HepG2 (cell line): Measurements from ENCODE around the gene GCLC. TPM values are rescaled to one million over a fixed set of nuclear protein-coding genes. Genes with fewer than 3 reads are reported as not detected.

Source experiments
- ATAC-seq: fragments of 200-7000 bp; cut with Tn5 transposase; 3 replicates; pipeline ENCODE4 v1.9.1; 2020; ENCODE audit warnings: mild to moderate bottlenecking, moderate library complexity
- BruUV-seq: library from RNA; stranded (reverse); fragments of 400-500 nt; replicated peaks from 2 replicates; lab custom pipeline; 2021; lab: Mats Ljungman, UMichigan
- CTCF ChIA-PET: fragments of 300-600 bp; formaldehyde crosslinking; extraction: SDS; loops from one replicate; lab custom pipeline; 2021; ENCODE audit warnings: low total read pairs, inconsistent platforms, low intra/inter-chr PET ratio; lab: Yijun Ruan, JAX
- POLR2A ChIA-PET: fragments of 350-600 bp; sonication (Branson Sonifier 250); formaldehyde crosslinking; loops from one replicate; lab custom pipeline; 2020; ENCODE audit warnings: antibody characterized with exemption, inconsistent platforms; lab: Yijun Ruan, JAX
- DNase-seq: peaks from one replicate; pipeline ENCODE4 v3.0.0-alpha.2; 2015; ENCODE audit warnings: low spot score
- FAIRE-seq: peaks from 3 replicates; lab custom pipeline; 2011; peaks lifted over from hg19 to GRCh38; lab: Jason Lieb, UNC
- H2AFZ ChIP-seq: one replicate; pipeline ENCODE4 v1.6.1; 2011; ENCODE audit warnings: low read length, inconsistent platforms
- H3K27ac ChIP-seq: fragments of 300-600 bp; 3 replicates; pipeline ENCODE4 v1.8.0; 2011; ENCODE audit warnings: mixed run types, mild to moderate bottlenecking, mixed read lengths, low read length, inconsistent platforms; ENCODE audit not compliant: insufficient read depth; ENCODE audit errors: extremely low read length
- H3K27me3 ChIP-seq, 2 experiments: fragments of 200-600 bp in 1 of 2; 2 replicates in 1 of 2; 3 replicates in 1 of 2; pipeline versions ENCODE4 v1.6.0 to v1.8.0; 2011; ENCODE audit warnings: low read length in 2 of 2, mild to moderate bottlenecking in 2 of 2, moderate library complexity in 2 of 2, inconsistent platforms in 1 of 2; ENCODE audit not compliant: insufficient read depth in 2 of 2, control insufficient read depth in 1 of 2
- H3K36me3 ChIP-seq, 2 experiments: fragments of 200-600 bp in 1 of 2; replicated peaks in 1 of 2; 2 replicates in 1 of 2; 3 replicates in 1 of 2; pipeline versions ENCODE4 v1.5.1 to v1.8.0; 2011; ENCODE audit warnings: low read length in 2 of 2, inconsistent platforms in 1 of 2; ENCODE audit not compliant: insufficient read depth in 2 of 2, control insufficient read depth in 1 of 2
- H3K4me1 ChIP-seq: 2 replicates; pipeline ENCODE4 v1.5.1; 2012; ENCODE audit warnings: low read length, inconsistent platforms; ENCODE audit not compliant: insufficient read depth
- H3K4me2 ChIP-seq: 2 replicates; pipeline ENCODE4 v1.6.0; 2011; ENCODE audit warnings: low read depth, low read length, inconsistent platforms
- H3K4me3 ChIP-seq, 3 experiments: fragments of 200-600 bp in 1 of 3; sonication (generic), shearing (Covaris generic) in 1 of 3; replicated peaks in 1 of 3; 2 replicates each; pipeline ENCODE4 v1.5.1; 2011 to 2016; ENCODE audit warnings: low read length in 3 of 3, inconsistent platforms in 2 of 3, low read depth in 2 of 3, mild to moderate bottlenecking in 2 of 3, control low read depth in 1 of 3, mixed read lengths in 1 of 3; ENCODE audit not compliant: insufficient read depth in 1 of 3
- H3K79me2 ChIP-seq: one replicate; pipeline ENCODE4 v1.6.1; 2011; ENCODE audit warnings: low read length, inconsistent platforms; ENCODE audit not compliant: insufficient read depth
- H3K9ac ChIP-seq: 2 replicates; pipeline ENCODE4 v1.6.0; 2011; ENCODE audit warnings: mild to moderate bottlenecking, low read depth, low read length, inconsistent platforms; ENCODE audit not compliant: insufficient read depth
- H3K9me3 ChIP-seq: 2 replicates; pipeline ENCODE4 v1.5.1; 2012; ENCODE audit warnings: mild to moderate bottlenecking, low read length
- H4K20me1 ChIP-seq: 2 replicates; pipeline ENCODE4 v1.6.0; 2011; ENCODE audit warnings: inconsistent platforms, mild to moderate bottlenecking, low read length, moderate library complexity; ENCODE audit not compliant: insufficient read depth
- CHD2 ChIP-seq: IDR thresholded peaks from 2 replicates; pipeline ENCODE4 v1.6.1; 2011; ENCODE audit warnings: low read depth, low read length, improper control_type of control experiment
- DR1 ChIP-seq: sonication (generic); formaldehyde crosslinking; IDR thresholded peaks from 2 replicates; pipeline ENCODE4 v1.8.0; 2021; ENCODE audit warnings: mild to moderate bottlenecking, missing genetic modification reagents, inconsistent platforms
- FOSL2 ChIP-seq: sonication (generic); formaldehyde crosslinking; IDR thresholded peaks from 2 replicates; pipeline ENCODE4 v1.4.0; 2020; ENCODE audit warnings: missing genetic modification reagents
- IKZF1 ChIP-seq: fragments of 450-650 bp; IDR thresholded peaks from 2 replicates; pipeline ENCODE4 v1.7.1; 2016
- POLR2A ChIP-seq, 2 experiments: IDR thresholded peaks; 2 replicates each; pipeline ENCODE4 v1.6.1; 2011; ENCODE audit warnings: low read depth in 2 of 2, low read length in 2 of 2, mild to moderate bottlenecking in 1 of 2, moderate library complexity in 1 of 2; ENCODE audit not compliant: insufficient read depth in 1 of 2
- POLR2G ChIP-seq: fragments of 200-400 bp; formaldehyde crosslinking; IDR thresholded peaks from 2 replicates; pipeline ENCODE4 v1.6.1; 2018; ENCODE audit warnings: mild to moderate bottlenecking, low read depth, low read length, moderate library complexity
- RBM22 ChIP-seq: fragments of 200-400 bp; formaldehyde crosslinking; optimal IDR thresholded peaks from 2 replicates; pipeline ENCODE3; 2017; ENCODE audit warnings: mild to moderate bottlenecking, low read length, moderate library complexity
- ZBTB33 ChIP-seq: sonication (generic); formaldehyde crosslinking; IDR thresholded peaks from 2 replicates; pipeline ENCODE4 v1.4.0; 2020; ENCODE audit warnings: missing genetic modification reagents
- ZFP36L2 ChIP-seq: sonication (generic); formaldehyde crosslinking; IDR thresholded peaks from 2 replicates; pipeline ENCODE4 v1.4.0; 2020; ENCODE audit warnings: missing genetic modification reagents
- ZNF792 ChIP-seq: IDR thresholded peaks from 2 replicates; pipeline ENCODE4 v1.6.1; 2016
- WGBS: methylation state at CpG from one replicate; pipeline ENCODE4 v1.1.6; 2017; ENCODE audit warnings: low lambda C conversion rate; 5-methylcytosine and 5-hydroxymethylcytosine counted together
- in situ Hi-C: cut with HindIII; loops from 2 replicates; pipeline ENCODE4 v1.10.0; 2017; ENCODE audit warnings: low pct_unique_long_range_greater_than_20kb; ENCODE audit not compliant: extremely low pct_ligation_motif_present
- intact Hi-C: fragments of 100-400 bp; cut with micrococcal nuclease; formaldehyde crosslinking; loops from one replicate; pipeline ENCODE4 v1.10.0; 2022; ENCODE audit not compliant: unreplicated experiment
- polyA plus RNA-seq, 8 experiments: library from polyadenylated mRNA; depleted of rRNA in 3 of 8; stranded (reverse) in 7 of 8; unstranded in 1 of 8; fragments of >200 nt; fragmentation: Illumina TruSeq in 4 of 8; extraction: Trizol in 4 of 8; gene quantifications; 2 replicates each; pipeline versions ENCODE4 v1.2.1 to v1.2.3, GENCODE V29; 2011 to 2016; ENCODE audit warnings: low read depth in 4 of 8, missing spikeins in 1 of 8, mixed read lengths in 1 of 8; ENCODE audit not compliant: insufficient read depth in 1 of 8
- total RNA-seq, 5 experiments: library from RNA; depleted of rRNA; stranded (reverse); fragments of >200 nt; fragmentation: Illumina TruSeq; extraction: Trizol; gene quantifications; 2 replicates each; pipeline ENCODE4 v1.2.3, GENCODE V29; 2016; ENCODE audit warnings: low read depth in 1 of 5

GCLC gene
- total and polyA plus RNA-seq, 2 of the 13 experiments (the other 11 are each of a cell fraction or from before 2014, with no cell fraction given) = 35.3 to 84.6 TPM

- FAIRE-seq (no peak), ATAC-seq (no peak), DNase-seq (no peak)
- BruUV-seq = no TSS peak
- Histone ChIP-seq H3K4me2 (no peak overlapping the region), H3K4me3 (no peak overlapping the region), H3K4me1 (peaks cover 17% of the 10 kb centered on the region), H3K9me3 (no peaks in the 10 kb centered on the region), H4K20me1 (no peaks in the 10 kb centered on the region)
- POLR2A ChIA-PET = interaction anchor here (1.0 to 1.2 kb wide), 3 partner anchors 119 to 155 kb away, joined by 3 to 4 read pairs (median 3); no protein-coding TSS in a partner anchor
- TF ChIP-seq FOSL2 (CRISPR knock-in tag) = 0 out of 2 replicates have a peak, but pooled peaks have one; percentile 23
- 0 out of 4 replicates have a peak, but pooled peaks of 1 of the 2 experiments have one; percentile 8 for TF ChIP-seq POLR2A (IDR thresholded peaks at IDR 0.05; ENCODE audit: insufficient read depth in 1 of 2, low read depth in 2 of 2, low read length in 2 of 2)
- TF ChIP-seq DR1 = no peak
- TF ChIP-seq, all 625 proteins: peak for 2
- no peak overlapping the region for H3K27ac ChIP-seq
- no peak overlapping the region for H3K9ac ChIP-seq
- CTCF ChIA-PET = no interaction called here
- no peaks in the 10 kb centered on the region for H3K27me3 ChIP-seq
- no peak overlapping the region for H2AFZ ChIP-seq
- no peaks in the 10 kb centered on the region for H3K79me2 ChIP-seq
- in situ Hi-C loops (loop anchor here (5.0 to 10.0 kb wide), 2 partner anchors 225 to 458 kb away; no protein-coding TSS in a partner anchor), intact Hi-C loops (loop anchor here (5.0 kb wide), 1 partner anchor 460 kb away; no protein-coding TSS in a partner anchor)
- WGBS = 88% methylated on average over 5 of the region's 5 CpGs
- H3K36me3 ChIP-seq = peaks cover 15 to 31% of the 10 kb centered on the region in 2 experiments
Measured at GRCh38 chr6:53496797-53497375, 48.0 kb downstream of the GCLC start.

- DNase-seq = no peak
- H3K9me3 ChIP-seq = no peaks in the 10 kb centered on the region
- H3K4me3 ChIP-seq = no peak overlapping the region
- no peaks in the 10 kb centered on the region for H3K27me3 ChIP-seq
- TF ChIP-seq CHD2 (no peak), RBM22 (peak; percentile 95), ZFP36L2 (CRISPR knock-in tag) (no peak), IKZF1 (no peak), ZNF792 (CRISPR knock-in tag) (no peak), ZBTB33 (CRISPR knock-in tag) (peak; percentile 82), POLR2G (peak; percentile 61)
- TF ChIP-seq, all 625 proteins: peak for 3
- no peak overlapping the region for H3K27ac ChIP-seq
- FAIRE-seq = no peak
- 92% methylated on average over 6 of the region's 6 CpGs for WGBS
- intact Hi-C loops (loop anchor here (5.0 kb wide), 1 partner anchor 461 kb away; no protein-coding TSS in a partner anchor), in situ Hi-C loops (loop anchor here (5.0 to 10.0 kb wide), 2 partner anchors 226 to 459 kb away; no protein-coding TSS in a partner anchor)
- POLR2A ChIA-PET = interaction anchor here (1.0 to 1.5 kb wide), 4 partner anchors 120 to 156 kb away, joined by 3 to 4 read pairs (median 4); no protein-coding TSS in a partner anchor
- peaks cover 17% of the 10 kb centered on the region for H3K4me1 ChIP-seq
- H2AFZ ChIP-seq = no peak overlapping the region
- no peak overlapping the region for H3K4me2 ChIP-seq
- CTCF ChIA-PET = interaction anchor here (1.1 to 1.6 kb wide), 2 partner anchors 230 to 232 kb away, joined by 3 to 4 read pairs; no protein-coding TSS in a partner anchor
- no peaks in the 10 kb centered on the region for H3K79me2 ChIP-seq
- no peaks in the 10 kb centered on the region for H4K20me1 ChIP-seq
- ATAC-seq = peak; percentile 12; the same call in 1 of the 3 replicates
- no peak overlapping the region for H3K9ac ChIP-seq
- H3K36me3 ChIP-seq = peaks cover 14 to 30% of the 10 kb centered on the region in 2 experiments
- BruUV-seq = no TSS peak
Measured at GRCh38 chr6:53495506-53496499, 49.1 kb downstream of the GCLC start.
